GM18873 (cell line): Measurements from ENCODE around the gene ABHD17C.
"Not testable (repeated sequence)": the region's sequence is repeated elsewhere in the genome, so short reads cannot be mapped to it uniquely, and the experiment has no call there.

Experiments
- ATAC-seq: cut with Tn5 transposase; IDR thresholded peaks from one replicate; pipeline ENCODE4 v1.9.1; 2021; ENCODE audit warnings: mild to moderate bottlenecking, moderate library complexity, moderate number of reproducible peaks; ENCODE audit not compliant: unreplicated experiment, low FRiP score

ABHD17C gene

GRCh38 chr15:80758130-80758745 is 63.1 kb downstream of the ABHD17C start:
- ATAC-seq, result no peak

GRCh38 chr15:80760960-80761359 is 65.8 kb downstream of the ABHD17C start:
- ATAC-seq, result no peak

- no peak for ATAC-seq
Observed at GRCh38 chr15:80761754-80762153, 66.6 kb downstream of the ABHD17C start.

GRCh38 chr15:80763235-80763634 is 68.1 kb downstream of the ABHD17C start:
- ATAC-seq, result not testable (repeated sequence)

GRCh38 chr15:80764535-80764934 is 69.4 kb downstream of the ABHD17C start:
- no peak for ATAC-seq

- ATAC-seq, result no peak
Observed at GRCh38 chr15:80766275-80766674, 71.2 kb downstream of the ABHD17C start.

GRCh38 chr15:80768158-80768557 is 73.0 kb downstream of the ABHD17C start:
- ATAC-seq, result no peak

- ATAC-seq, result no peak
Observed at GRCh38 chr15:80769153-80769828, 74.2 kb downstream of the ABHD17C start.

GRCh38 chr15:80769829-80770705 is 75.0 kb downstream of the ABHD17C start:
- ATAC-seq, result no peak

- no peak for ATAC-seq
Observed at GRCh38 chr15:80773122-80773551, 78.0 kb downstream of the ABHD17C start.

GRCh38 chr15:80773792-80774352 is 78.8 kb downstream of the ABHD17C start:
- ATAC-seq, result no peak

GRCh38 chr15:80774486-80774885 is 79.4 kb downstream of the ABHD17C start:
- no peak for ATAC-seq

GRCh38 chr15:80775338-80775737 is 80.2 kb downstream of the ABHD17C start:
- no peak for ATAC-seq

- ATAC-seq, result no peak
Observed at GRCh38 chr15:80776420-80777045, 81.4 kb downstream of the ABHD17C start.

- ATAC-seq, result no peak
Observed at GRCh38 chr15:80777137-80777536, 82.0 kb downstream of the ABHD17C start.

- ATAC-seq, result no peak
Observed at GRCh38 chr15:80777826-80778620, 82.9 kb downstream of the ABHD17C start.

GRCh38 chr15:80778621-80778963 is 83.5 kb downstream of the ABHD17C start:
- no peak for ATAC-seq

- ATAC-seq, result no peak
Observed at GRCh38 chr15:80778964-80779657, 84.0 kb downstream of the ABHD17C start, which contains the start of gene CEMIP. CEMIP (plus strand) TSS chr15:80779370; CDS start chr15:80873880, 94,510 bp downstream.
